Lower leg skin (tissue), 3 donors: Measurements from ENCODE around the gene COL27A1.

Source experiments
- CTCF ChIP-seq, 3 donors: fragments of 450-650 bp; IDR thresholded peaks; one replicate each; pipeline ENCODE4 v1.5.1; 2016; ENCODE audit warnings: antibody characterized with exemption in 3 of 3, mild to moderate bottlenecking in 3 of 3, moderate library complexity in 2 of 3
- POLR2A ChIP-seq, 2 donors: fragments of 450-650 bp; IDR thresholded peaks; one replicate each; pipeline ENCODE4 v1.6.1; 2016 to 2017; ENCODE audit warnings: antibody characterized with exemption in 2 of 2, mild to moderate bottlenecking in 1 of 2, moderate library complexity in 1 of 2

- no peak for TF ChIP-seq CTCF (IDR thresholded peaks at IDR 0.05)
- TF ChIP-seq POLR2A (IDR thresholded peaks at IDR 0.05) = no peak
Measured at GRCh38 chr9:114206221-114206789, 51.0 kb downstream of the COL27A1 start.
